Measurements from ENCODE around the gene PPP1R17.

Gene PPP1R17

DNA sequence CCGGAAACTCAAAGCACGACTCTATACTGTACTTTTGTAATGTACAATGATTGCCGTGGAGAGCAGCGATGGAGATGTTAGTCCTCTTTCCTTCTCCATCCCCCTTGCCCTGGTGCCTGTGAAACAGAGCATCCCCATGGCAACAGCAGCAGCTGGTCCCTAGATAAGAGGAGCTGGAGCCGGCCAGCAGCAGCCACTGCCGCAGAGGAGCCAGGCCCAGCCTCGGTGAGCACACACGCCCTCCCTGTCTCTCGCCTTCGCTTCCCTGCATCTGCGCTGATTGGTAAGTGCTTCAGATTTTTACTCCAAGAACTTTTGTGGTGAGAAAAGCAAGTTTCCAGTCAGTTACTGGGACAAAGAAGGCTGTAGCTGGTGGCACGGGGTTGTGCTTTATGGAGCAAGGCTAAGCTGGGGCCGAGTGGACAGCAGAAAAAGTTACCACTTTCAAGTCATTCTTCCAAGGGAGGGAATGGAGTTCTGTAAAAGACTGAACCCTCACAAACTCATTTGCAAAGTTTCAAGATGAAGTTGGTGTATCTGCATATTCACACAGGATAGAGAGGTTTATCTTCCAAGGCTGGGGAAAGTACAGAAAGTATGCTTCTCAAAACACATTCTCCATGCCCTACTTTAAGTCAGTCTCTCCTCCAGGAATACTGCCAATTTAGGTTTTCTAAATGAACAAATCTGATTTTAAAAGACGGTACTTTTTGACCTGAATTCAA is at the start of gene PPP1R17:
PPP1R17 (plus strand) TSS at position 192 of the 725 bp plus-strand sequence. CDS start 5,227 bp downstream, outside the sequence.
- DNase-seq (ENCODE audit: low read depth in 2 of 2): no peak

GRCh38 chr7:31640381-31640780 is 46.6 kb upstream of the PPP1R17 start:
- DNase-seq (ENCODE audit: low read depth in 2 of 2): no peak

- no peak for DNase-seq (ENCODE audit: low read depth in 2 of 2)
These were observed 44.3 kb upstream of the PPP1R17 start for GRCh38 chr7:31642681-31643115.

DNA sequence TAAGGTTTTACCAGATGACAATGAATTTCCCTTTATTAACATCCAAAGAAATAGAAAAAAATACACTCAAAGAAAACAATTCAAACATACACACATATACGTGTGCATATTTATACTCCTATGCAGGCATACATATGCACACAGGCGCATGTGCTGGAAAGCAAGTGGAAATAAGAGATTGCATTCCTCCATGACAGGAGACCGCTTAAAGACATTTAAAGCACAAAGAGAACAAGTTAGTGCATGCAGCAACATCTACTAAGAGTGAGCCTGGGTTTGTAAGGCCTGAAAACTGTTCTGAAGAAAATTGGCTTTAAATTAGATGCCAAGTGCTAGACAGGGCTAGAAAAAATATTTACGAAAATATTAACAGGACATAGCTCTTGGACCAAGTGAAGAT is 40.1 kb upstream of the PPP1R17 start:
- no peak for DNase-seq (ENCODE audit: low read depth in 2 of 2)

- no peak for DNase-seq (ENCODE audit: low read depth in 2 of 2)
These were observed 39.5 kb upstream of the PPP1R17 start for GRCh38 chr7:31647511-31647910.

DNA sequence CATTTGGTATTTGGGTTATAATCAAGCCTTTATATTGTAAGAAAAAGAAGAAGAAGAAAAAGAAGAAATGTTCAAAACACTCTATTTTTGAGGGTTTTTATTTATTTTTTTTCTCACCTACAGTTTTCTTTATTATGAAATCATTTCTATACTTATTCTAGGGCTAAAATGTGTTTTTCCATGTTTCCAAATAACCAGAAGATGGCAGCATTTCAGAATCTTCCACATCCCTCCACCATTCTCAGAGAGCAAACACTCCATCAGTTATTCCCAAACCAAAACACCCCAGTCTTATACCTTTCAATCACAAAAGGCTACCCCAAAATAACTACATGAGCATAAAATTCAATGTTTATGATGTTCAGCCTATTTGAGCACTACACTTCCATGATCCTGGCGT is 38.7 kb upstream of the PPP1R17 start:
- DNase-seq (ENCODE audit: low read depth in 2 of 2): no peak

- no peak for DNase-seq (ENCODE audit: low read depth in 2 of 2)
These were observed 38.1 kb upstream of the PPP1R17 start for GRCh38 chr7:31648880-31649279.

DNA sequence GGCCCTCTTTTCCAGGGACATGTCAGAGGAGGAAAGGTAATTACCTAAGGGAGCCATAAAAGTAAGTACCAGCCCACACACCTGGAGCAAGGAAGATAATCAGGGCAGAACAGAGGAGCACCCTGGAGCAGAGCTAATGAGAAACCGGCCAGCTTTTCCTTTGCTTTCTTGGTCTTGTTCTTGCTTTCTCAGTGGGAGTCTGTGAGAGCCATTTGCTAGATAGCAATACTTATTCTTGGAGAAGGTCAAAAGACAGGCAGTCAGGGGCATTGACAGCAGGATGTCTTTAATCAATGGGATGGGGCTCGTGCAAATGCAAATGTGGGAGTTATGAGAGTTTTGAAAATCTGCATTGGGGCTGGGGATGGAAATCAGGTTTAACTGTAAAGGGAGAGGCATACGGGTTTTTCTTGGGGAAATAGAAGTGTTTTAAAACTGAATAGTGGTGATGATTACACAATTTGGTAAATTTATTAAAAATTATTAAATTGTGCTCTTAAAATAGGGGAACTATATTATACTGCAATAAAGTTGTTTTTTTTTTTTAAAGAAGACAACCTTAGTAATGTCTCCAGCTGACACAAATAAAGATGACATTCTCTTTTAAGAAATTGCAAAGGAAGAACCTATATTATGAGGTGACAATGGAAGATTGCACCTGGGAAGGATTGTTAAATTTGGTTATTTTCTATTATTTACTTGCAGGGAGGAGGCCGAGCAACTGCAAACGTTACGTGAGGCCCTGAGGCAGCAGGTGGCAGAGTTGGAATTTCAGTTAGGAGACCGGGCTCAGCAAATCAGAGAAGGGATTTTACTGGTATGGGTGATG is 35.6 kb upstream of the PPP1R17 start:
- no peak for DNase-seq (ENCODE audit: low read depth in 2 of 2)

GRCh38 chr7:31652063-31652326 is 35.0 kb upstream of the PPP1R17 start:
- DNase-seq (ENCODE audit: low read depth in 2 of 2): no peak

- no peak for DNase-seq (ENCODE audit: low read depth in 2 of 2)
These were observed 23.9 kb upstream of the PPP1R17 start for GRCh38 chr7:31663072-31663471.

GRCh38 chr7:31664890-31665289 is 22.1 kb upstream of the PPP1R17 start:
- DNase-seq (ENCODE audit: low read depth in 2 of 2): no peak

DNA sequence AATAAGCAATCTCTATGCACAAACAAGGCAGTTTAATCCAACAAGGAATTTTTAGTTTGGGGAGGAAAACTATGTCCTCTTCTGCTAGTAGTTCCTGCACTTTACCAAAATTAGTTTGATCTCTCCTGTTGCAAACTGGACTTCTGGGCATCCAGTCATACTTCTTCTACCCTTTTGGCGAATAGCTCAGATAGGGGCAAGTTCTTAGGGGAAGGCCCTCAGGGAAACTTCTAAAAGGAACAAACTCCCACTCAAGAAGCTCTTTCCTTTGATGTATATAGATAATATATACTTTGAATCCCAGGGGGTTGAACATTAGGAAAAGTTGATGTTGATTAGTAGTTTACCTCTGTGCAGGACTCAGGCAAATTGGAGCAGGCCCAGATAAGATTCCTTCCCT is 21.5 kb upstream of the PPP1R17 start:
- DNase-seq (ENCODE audit: low read depth in 2 of 2): no peak

GRCh38 chr7:31669461-31669860 is 17.6 kb upstream of the PPP1R17 start:
- DNase-seq (ENCODE audit: low read depth in 2 of 2): no peak

DNA sequence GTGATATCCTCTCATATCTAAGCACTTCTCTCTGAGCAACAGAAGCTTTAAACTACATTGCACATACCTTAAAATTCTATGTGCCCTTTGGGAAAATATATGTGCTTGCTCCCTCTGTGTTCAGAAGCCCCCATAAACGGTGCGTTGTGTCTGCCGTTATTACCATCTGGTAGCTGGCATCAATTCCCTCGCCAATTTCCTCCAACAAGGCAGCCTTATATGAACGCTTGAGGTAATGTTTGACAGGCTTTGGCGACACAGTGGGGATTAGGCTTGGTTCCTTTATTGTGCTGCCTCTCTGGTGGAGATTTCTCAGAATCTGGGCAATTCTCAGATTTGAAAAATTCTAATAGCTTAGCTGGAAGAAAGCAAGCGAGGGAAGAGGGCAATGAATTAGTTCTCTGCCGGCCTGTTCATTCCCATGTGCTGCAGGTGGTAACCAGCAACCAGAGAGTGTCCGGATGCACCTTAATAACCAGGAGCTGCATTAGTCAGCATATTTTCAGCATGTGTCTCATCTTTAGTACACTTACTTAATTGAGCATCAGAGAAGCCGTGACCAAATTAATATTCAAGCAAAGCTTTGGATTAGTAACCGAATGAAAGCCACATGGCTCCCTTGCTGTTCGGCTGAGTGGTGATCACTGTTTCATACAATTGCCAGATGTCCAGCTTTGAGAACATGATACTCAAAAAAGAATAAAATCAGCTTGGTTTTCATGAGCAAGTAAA is 7.3 kb upstream of the PPP1R17 start:
- no peak for DNase-seq (ENCODE audit: low read depth in 2 of 2)

- no peak for DNase-seq (ENCODE audit: low read depth in 2 of 2)
These were observed 3.4 kb upstream of the PPP1R17 start for GRCh38 chr7:31683445-31684225.

GRCh38 chr7:31688372-31688771 is 1.4 kb downstream of the PPP1R17 start:
- DNase-seq (ENCODE audit: low read depth in 2 of 2): no peak

- DNase-seq (ENCODE audit: low read depth in 2 of 2): no peak
These were observed 2.0 kb downstream of the PPP1R17 start for GRCh38 chr7:31688996-31689395.

- no peak for DNase-seq (ENCODE audit: low read depth in 2 of 2)
These were observed 3.9 kb downstream of the PPP1R17 start for GRCh38 chr7:31690935-31691334.

DNA sequence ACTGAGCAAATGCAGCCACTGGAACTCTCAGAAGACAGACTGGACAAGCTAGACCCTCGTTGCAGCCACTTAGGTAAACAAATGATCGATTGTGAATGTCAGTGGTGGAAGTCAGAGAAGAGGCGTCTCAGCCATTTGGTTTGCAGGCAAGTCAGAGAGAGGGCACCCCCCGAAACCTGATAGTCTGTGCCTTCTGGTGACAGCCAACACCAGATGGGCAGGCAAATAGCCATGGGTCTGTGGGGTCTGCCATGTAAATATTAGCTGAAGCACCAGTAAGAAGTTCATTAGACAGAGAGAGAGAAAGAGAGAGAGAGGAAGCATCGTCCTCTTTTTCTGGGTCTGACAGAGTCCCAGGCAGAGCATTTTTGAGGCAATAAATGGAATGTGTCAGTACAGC is 5.4 kb downstream of the PPP1R17 start:
- DNase-seq (ENCODE audit: low read depth in 2 of 2): no peak

DNA sequence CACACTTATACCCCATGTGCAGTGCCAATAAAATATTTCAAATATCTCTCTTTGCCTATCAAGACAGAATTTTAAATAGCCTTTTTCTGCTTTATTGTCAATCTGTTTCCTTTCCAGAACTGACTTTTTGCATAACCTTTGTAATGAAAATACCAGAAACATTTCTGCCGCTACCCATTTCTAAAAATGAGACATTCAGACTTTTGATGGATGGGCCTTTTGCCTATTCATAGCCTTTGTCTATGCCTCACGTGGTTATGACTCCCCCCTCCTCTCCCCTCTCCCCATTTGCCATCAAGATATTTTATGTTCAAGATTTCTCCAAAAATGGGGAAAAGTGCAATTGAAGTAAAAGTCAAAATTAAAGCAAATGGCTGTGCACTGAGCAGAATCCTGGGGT is 5.9 kb downstream of the PPP1R17 start:
- DNase-seq (ENCODE audit: low read depth in 2 of 2): no peak

- DNase-seq (ENCODE audit: low read depth in 2 of 2): no peak
These were observed 9.0 kb downstream of the PPP1R17 start for GRCh38 chr7:31695859-31696614.
